ENCODE data around the gene GFRA4. TPM values are rescaled to one million over a fixed set of nuclear protein-coding genes. Genes with fewer than 3 reads are reported as not detected.

Gene GFRA4
- total RNA-seq, 4 donors from 2014 or later = not detected

GRCh38 chr20:3661814-3662665 lies 1.2 kb downstream of the GFRA4 start:
- H3K4me3 ChIP-seq = no peak overlapping the region
- peaks cover 0 to 29% (median 10%) of the 10 kb centered on the region in 3 donors for H3K4me1 ChIP-seq
- intact Hi-C loops (cut with DNase I) = no loop called here
- TF ChIP-seq POLR2A (IDR thresholded peaks at IDR 0.05) = no peak
- no peak for TF ChIP-seq CTCF (IDR thresholded peaks at IDR 0.05)
- DNase-seq = no peak
- H3K27ac ChIP-seq = no peak overlapping the region
- WGBS, 2 donors = 55 to 58% methylated on average over 5 of the region's 12 CpGs
- no peaks in the 10 kb centered on the region for H3K9me3 ChIP-seq
- peaks cover 0 to 67% (median 18%) of the 10 kb centered on the region in 4 donors for H3K27me3 ChIP-seq
- H3K36me3 ChIP-seq = no peaks in the 10 kb centered on the region

- H3K4me1 ChIP-seq = peaks cover 0 to 30% (median 10%) of the 10 kb centered on the region in 3 donors
- intact Hi-C loops (cut with DNase I) = no loop called here
- 15 to 35% methylated on average over 14 to 26 of the region's 60 CpGs for WGBS, 2 donors
- no peaks in the 10 kb centered on the region for H3K36me3 ChIP-seq
- H3K27ac ChIP-seq = no peak overlapping the region
- peaks cover 0 to 63% (median 18%) of the 10 kb centered on the region in 4 donors for H3K27me3 ChIP-seq
- peak overlapping the region in 2 of 4 donors; percentile 35 to 37 for H3K4me3 ChIP-seq
- DNase-seq = no peak
- TF ChIP-seq POLR2A (IDR thresholded peaks at IDR 0.05) (no peak), CTCF (IDR thresholded peaks at IDR 0.05) (no peak)
- H3K9me3 ChIP-seq = no peaks in the 10 kb centered on the region
Observed at GRCh38 chr20:3661060-3661813, 2.0 kb downstream of the GFRA4 start.

- H3K9me3 ChIP-seq = no peaks in the 10 kb centered on the region
- DNase-seq = no peak
- TF ChIP-seq CTCF (IDR thresholded peaks at IDR 0.05) (no peak), POLR2A (IDR thresholded peaks at IDR 0.05) (no peak)
- H3K27ac ChIP-seq = no peak overlapping the region
- H3K4me3 ChIP-seq = peak overlapping the region in 2 of 4 donors; percentile 35 to 37
- H3K36me3 ChIP-seq = no peaks in the 10 kb centered on the region
- intact Hi-C loops (cut with DNase I) = no loop called here
- H3K4me1 ChIP-seq = peaks cover 0 to 27% (median 10%) of the 10 kb centered on the region in 3 donors
- H3K27me3 ChIP-seq = peaks cover 0 to 63% (median 18%) of the 10 kb centered on the region in 4 donors
- WGBS, 2 donors = 17% methylated on average over 1 of the region's 75 CpGs; no CpG with 5 or more reads in 1 of the 2 donors
Observed at GRCh38 chr20:3660262-3661059, 2.7 kb downstream of the GFRA4 start.

DNA sequence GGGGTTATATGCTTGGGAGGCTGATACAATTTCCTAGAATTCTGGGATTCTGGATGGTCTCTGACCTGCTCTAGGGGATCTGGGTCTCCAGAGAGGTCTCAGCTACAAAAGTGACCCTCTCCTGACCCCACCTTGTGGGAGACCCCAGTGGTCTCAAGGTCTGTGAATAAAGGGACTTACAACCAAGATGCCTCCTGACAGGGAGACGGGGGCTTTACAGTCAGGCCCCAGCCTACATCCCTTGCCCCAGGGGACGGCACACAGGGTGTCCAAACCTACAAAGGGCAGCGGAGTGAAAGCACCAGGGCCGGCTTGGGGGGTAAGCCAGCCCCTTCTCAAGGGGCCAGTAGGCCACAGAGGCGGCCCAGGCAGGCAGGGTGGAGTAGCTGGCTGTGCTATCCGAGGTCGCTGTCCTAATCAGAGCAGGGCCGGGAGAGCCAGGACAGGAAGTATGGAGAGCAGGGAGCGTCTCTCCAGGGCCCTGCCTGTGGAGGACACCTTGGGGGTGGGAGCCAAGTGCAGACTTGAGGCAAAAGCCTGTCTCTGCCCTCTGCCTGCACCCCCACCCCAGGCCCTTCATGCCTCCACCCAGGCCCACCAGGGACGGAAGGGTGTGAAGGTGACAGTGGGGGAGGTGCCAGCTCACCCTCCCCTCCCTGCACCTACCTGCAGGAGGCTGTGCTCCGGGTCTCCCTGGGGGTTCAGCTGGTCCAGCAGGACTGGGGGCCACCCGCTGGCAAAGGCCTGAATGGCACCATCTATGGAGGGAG lies 3.5 kb downstream of the GFRA4 start:
- DNase-seq = no peak
- H3K27me3 ChIP-seq = peaks cover 0 to 63% (median 18%) of the 10 kb centered on the region in 4 donors
- peaks cover 0 to 27% (median 10%) of the 10 kb centered on the region in 3 donors for H3K4me1 ChIP-seq
- H3K36me3 ChIP-seq = no peaks in the 10 kb centered on the region
- intact Hi-C loops (cut with DNase I) = no loop called here
- H3K4me3 ChIP-seq = no peak overlapping the region
- TF ChIP-seq CTCF (IDR thresholded peaks at IDR 0.05) (no peak), POLR2A (IDR thresholded peaks at IDR 0.05) (no peak)
- no peak overlapping the region for H3K27ac ChIP-seq
- H3K9me3 ChIP-seq = no peaks in the 10 kb centered on the region
- 56 to 83% methylated on average over 4 to 6 of the region's 12 CpGs for WGBS, 2 donors
